NT2/D1 (cell line): ENCODE measurements around the gene ARID1B.

Experiments used
- DNase-seq: peaks from one replicate; pipeline ENCODE4 v3.0.0-alpha.2; 2011; ENCODE audit warnings: low read depth, low spot score
- H3K27me3 ChIP-seq: 2 replicates; pipeline ENCODE4 v1.6.0; 2011; ENCODE audit warnings: mild to moderate bottlenecking; ENCODE audit not compliant: insufficient read length, insufficient read depth
- H3K36me3 ChIP-seq: 2 replicates; pipeline ENCODE4 v1.6.1; 2011; ENCODE audit warnings: mild to moderate bottlenecking, low read length, mixed read lengths; ENCODE audit not compliant: insufficient read depth, insufficient read length
- H3K4me1 ChIP-seq: 2 replicates; pipeline ENCODE4 v1.5.1; 2011; ENCODE audit not compliant: insufficient read depth, insufficient read length
- H3K4me3 ChIP-seq: 2 replicates; pipeline ENCODE4 v1.5.1; 2011; ENCODE audit warnings: low read depth; ENCODE audit not compliant: insufficient read length
- H3K9ac ChIP-seq: 2 replicates; pipeline ENCODE4 v1.6.0; 2011; ENCODE audit warnings: low read depth; ENCODE audit not compliant: insufficient read length
- H3K9me3 ChIP-seq: 2 replicates; pipeline ENCODE4 v1.5.1; 2011; ENCODE audit warnings: mild to moderate bottlenecking, low read length; ENCODE audit not compliant: insufficient read depth
- SUZ12 ChIP-seq: IDR thresholded peaks from 2 replicates; pipeline ENCODE4 v1.6.1; 2011; ENCODE audit not compliant: insufficient read length, insufficient read depth; ENCODE audit errors: extremely low read depth
- YY1 ChIP-seq: IDR thresholded peaks from 2 replicates; pipeline ENCODE4 v1.6.1; 2011; ENCODE audit not compliant: insufficient read length, insufficient read depth
- ZNF274 ChIP-seq: IDR thresholded peaks from 2 replicates; pipeline ENCODE4 v1.6.1; 2011; ENCODE audit warnings: mild to moderate bottlenecking, low read depth, low read length

ARID1B gene

DNA sequence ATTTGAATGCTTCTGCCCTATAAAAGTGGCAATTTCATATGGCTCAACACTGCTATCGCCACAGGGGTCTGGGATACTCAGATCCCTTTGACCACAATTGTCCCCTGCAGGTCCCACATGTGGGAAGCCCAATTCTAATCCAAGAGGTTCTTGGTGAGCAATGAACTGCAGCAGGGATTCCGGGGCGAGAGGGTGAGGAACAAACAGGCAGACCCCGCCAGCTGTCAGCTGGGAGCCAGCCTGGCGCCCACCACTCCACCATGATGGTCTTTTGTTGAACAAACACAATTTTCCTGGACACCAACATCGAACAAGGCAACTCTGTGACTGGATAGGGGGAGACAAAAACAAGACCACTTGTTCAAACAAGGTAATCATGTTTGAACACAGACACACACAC is 465.6 kb downstream of the ARID1B start:
- no peak overlapping the region for H3K9ac ChIP-seq
- DNase-seq = no peak

DNA sequence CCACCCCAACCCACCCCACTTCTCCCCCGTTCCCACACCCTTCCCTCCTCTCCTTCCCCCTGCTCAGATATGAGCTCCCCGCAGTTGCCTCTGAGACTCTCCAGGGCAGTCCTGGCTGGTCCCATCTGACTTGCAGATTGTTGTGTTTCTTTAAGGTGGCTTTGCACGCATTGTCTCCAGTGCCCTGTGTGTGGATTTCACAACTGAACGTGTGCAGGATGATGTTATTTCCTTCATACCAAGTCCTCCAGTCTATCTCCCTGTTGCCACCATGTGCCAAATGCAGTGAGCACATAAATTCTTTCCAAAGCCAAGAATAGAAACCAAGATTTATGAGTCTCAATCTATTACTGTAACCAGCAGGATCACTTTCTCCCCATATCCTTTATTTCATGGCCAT is 467.0 kb downstream of the ARID1B start:
- H3K4me1 ChIP-seq = no peaks in the 10 kb centered on the region
- no peak overlapping the region for H3K9ac ChIP-seq
- no peaks in the 10 kb centered on the region for H3K27me3 ChIP-seq
- no peaks in the 10 kb centered on the region for H3K9me3 ChIP-seq
- no peak for DNase-seq
- no peak for TF ChIP-seq YY1
- TF ChIP-seq SUZ12 = no peak
- TF ChIP-seq ZNF274 = no peak
- no peaks in the 10 kb centered on the region for H3K36me3 ChIP-seq
- no peak overlapping the region for H3K4me3 ChIP-seq

More for the DNA sequence above, 465.6 kb downstream of the ARID1B start:
- Histone ChIP-seq H3K4me1 (no peaks in the 10 kb centered on the region), H3K9me3 (no peaks in the 10 kb centered on the region), H3K27me3 (peaks cover 4% of the 10 kb centered on the region), H3K4me3 (no peak overlapping the region), H3K36me3 (no peaks in the 10 kb centered on the region)
- TF ChIP-seq SUZ12 = no peak
- no peak for TF ChIP-seq YY1
- no peak for TF ChIP-seq ZNF274

- TF ChIP-seq YY1 = no peak
- no peak for TF ChIP-seq SUZ12
- no peak for TF ChIP-seq ZNF274
Observed at GRCh38 chr6:157244780-157245179, 467.6 kb downstream of the ARID1B start.

DNA sequence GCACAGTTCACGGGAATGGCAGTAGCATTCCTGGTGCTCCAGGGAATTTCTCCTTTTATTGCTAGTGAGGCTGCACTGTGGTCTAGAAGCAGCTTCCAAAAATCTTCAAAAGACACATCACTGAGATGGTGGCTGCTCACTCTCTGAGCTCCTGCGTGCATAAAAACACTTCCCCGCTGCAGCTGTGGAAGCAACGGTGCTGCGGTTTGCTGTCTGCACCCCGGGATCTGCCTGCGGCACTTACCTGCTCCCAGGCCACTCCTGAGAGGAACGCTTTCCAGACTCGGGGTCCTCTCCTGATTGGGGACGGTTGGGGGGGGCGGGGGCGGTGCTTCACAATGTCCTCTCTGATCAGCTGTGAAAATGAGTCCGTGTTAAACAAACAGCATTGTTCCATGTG is 468.3 kb downstream of the ARID1B start:
- TF ChIP-seq ZNF274 (no peak), SUZ12 (no peak), YY1 (no peak)
- Histone ChIP-seq H3K4me3 (no peak overlapping the region), H3K27me3 (no peaks in the 10 kb centered on the region), H3K4me1 (no peaks in the 10 kb centered on the region), H3K9me3 (no peaks in the 10 kb centered on the region), H3K36me3 (no peaks in the 10 kb centered on the region), H3K9ac (no peak overlapping the region)
- no peak for DNase-seq

More at GRCh38 chr6:157244780-157245179, 467.6 kb downstream of the ARID1B start:
- no peak for DNase-seq
- no peaks in the 10 kb centered on the region for H3K9me3 ChIP-seq
- no peaks in the 10 kb centered on the region for H3K27me3 ChIP-seq
- no peaks in the 10 kb centered on the region for H3K4me1 ChIP-seq
- no peak overlapping the region for H3K9ac ChIP-seq
- no peak overlapping the region for H3K4me3 ChIP-seq
- H3K36me3 ChIP-seq = no peaks in the 10 kb centered on the region

DNA sequence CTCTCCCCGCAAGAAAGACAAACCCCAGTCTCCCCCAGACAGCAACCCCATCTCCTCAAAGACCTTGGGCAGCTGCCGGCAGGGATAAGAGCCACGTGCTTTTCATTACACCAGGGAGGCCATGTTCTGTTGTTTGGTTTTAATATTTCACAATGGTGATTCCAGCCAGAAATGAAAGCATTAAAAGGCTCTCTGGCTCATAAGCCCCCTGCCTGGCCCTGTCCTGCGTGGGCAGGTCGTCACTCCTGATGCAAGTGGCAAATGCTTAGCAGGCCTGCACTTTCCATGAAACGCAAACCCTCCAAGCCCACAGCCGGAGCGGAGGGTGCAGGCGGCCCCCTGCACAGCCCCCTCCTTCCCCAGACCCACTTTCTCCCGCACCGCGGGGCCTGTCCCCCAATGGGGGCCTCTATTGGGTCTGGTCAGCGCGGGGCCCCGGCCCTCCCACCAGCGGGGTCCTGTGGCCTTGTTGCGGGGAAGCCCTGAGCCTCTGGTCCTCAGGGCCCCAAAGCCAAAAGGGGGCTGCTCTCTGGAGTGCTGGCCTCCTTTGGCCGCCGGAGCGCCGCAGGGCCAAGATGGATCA is 469.0 kb downstream of the ARID1B start:
- no peak for TF ChIP-seq SUZ12
- no peak for TF ChIP-seq ZNF274
- TF ChIP-seq YY1 = no peak
- Histone ChIP-seq H3K27me3 (no peaks in the 10 kb centered on the region), H3K4me3 (no peak overlapping the region), H3K4me1 (no peaks in the 10 kb centered on the region), H3K9ac (no peak overlapping the region), H3K36me3 (no peaks in the 10 kb centered on the region), H3K9me3 (no peaks in the 10 kb centered on the region)
- no peak for DNase-seq

DNA sequence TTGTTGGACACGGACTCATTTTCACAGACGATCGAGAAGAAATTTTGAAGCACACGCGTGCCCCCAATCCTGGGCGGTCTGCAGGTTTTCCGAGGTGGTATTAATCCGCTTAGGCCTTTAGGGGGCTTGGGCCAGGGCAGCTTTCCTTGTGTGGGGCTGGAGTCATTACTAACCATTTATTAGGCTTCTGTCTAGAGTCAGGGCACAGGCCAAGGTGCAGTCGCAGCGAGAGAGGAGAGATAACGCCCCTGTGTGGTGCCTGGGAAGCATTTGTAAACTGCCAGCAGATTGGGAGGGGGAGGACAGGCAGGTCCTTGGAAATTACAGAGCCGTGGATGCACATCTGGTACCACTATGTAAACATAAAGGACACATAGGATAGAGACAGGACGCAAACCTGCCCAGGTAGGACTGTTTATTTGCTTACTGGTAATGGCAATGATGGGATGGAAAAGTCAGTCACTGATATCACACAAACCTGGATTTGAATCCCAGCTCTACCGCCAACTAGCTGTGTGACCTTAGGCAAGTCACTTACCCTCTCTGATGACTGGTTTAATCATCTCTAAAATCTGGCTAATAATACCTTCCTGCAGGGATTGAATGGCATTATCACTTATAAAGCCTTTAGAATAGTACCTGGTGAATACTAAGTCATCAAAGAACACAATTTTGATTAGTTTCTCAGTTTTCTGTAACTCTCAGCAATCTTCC is 469.8 kb downstream of the ARID1B start:
- TF ChIP-seq SUZ12 (no peak), YY1 (no peak), ZNF274 (no peak)
- no peaks in the 10 kb centered on the region for H3K4me1 ChIP-seq
- no peaks in the 10 kb centered on the region for H3K9me3 ChIP-seq
- no peak overlapping the region for H3K9ac ChIP-seq
- H3K4me3 ChIP-seq = no peak overlapping the region
- DNase-seq = no peak
- H3K36me3 ChIP-seq = no peaks in the 10 kb centered on the region
- no peaks in the 10 kb centered on the region for H3K27me3 ChIP-seq

GRCh38 chr6:157248264-157248663 is 471.1 kb downstream of the ARID1B start:
- Histone ChIP-seq H3K36me3 (no peaks in the 10 kb centered on the region), H3K27me3 (no peaks in the 10 kb centered on the region), H3K4me1 (no peaks in the 10 kb centered on the region), H3K4me3 (no peak overlapping the region), H3K9me3 (no peaks in the 10 kb centered on the region), H3K9ac (no peak overlapping the region)
- no peak for DNase-seq
- TF ChIP-seq YY1 = no peak
- TF ChIP-seq SUZ12 = no peak
- TF ChIP-seq ZNF274 = no peak
